Epithelial cell of proximal tubule (primary cell): ENCODE results near the gene LCN1. TPM values are rescaled to one million over a fixed set of nuclear protein-coding genes. Genes with fewer than 3 reads are reported as not detected.

Experiments
- DNase-seq: peaks from one replicate; pipeline ENCODE4 v3.0.0-alpha.2; 2011; ENCODE audit warnings: low read depth
- H3K4me3 ChIP-seq: 2 replicates; pipeline ENCODE4 v1.5.1; 2011; ENCODE audit warnings: low read depth, mild to moderate bottlenecking, low read length
- CTCF ChIP-seq: conservative IDR thresholded peaks from 2 replicates; pipeline ENCODE4 v1.5.1; 2012; ENCODE audit warnings: low read depth, mild to moderate bottlenecking, low read length
- total RNA-seq: library from RNA; depleted of rRNA; stranded (reverse); fragments of >200 nt; gene quantifications from 2 replicates; pipeline ENCODE4 v1.2.3, GENCODE V29; 2015

The LCN1 gene
- total RNA-seq, 1 donor from 2014 or later = not detected

- no peak overlapping the region for H3K4me3 ChIP-seq
- no peak for TF ChIP-seq CTCF
Measured at GRCh38 chr9:135519179-135519971, 1.9 kb upstream of the LCN1 start.

GRCh38 chr9:135521608-135522095, 412 bp downstream of the LCN1 start:
- no peak overlapping the region for H3K4me3 ChIP-seq
- TF ChIP-seq CTCF = no peak
- no peak for DNase-seq

More at GRCh38 chr9:135519179-135519971, 1.9 kb upstream of the LCN1 start:
- no peak for DNase-seq

- no peak for TF ChIP-seq CTCF
- no peak overlapping the region for H3K4me3 ChIP-seq
- DNase-seq = no peak
Measured at GRCh38 chr9:135522137-135522877, 1.1 kb downstream of the LCN1 start.

- no peak for DNase-seq
- TF ChIP-seq CTCF = no peak
- H3K4me3 ChIP-seq = no peak overlapping the region
Measured at GRCh38 chr9:135522931-135523330, 1.7 kb downstream of the LCN1 start.

GRCh38 chr9:135523521-135524129, 2.4 kb downstream of the LCN1 start:
- no peak for TF ChIP-seq CTCF
- H3K4me3 ChIP-seq = no peak overlapping the region
- DNase-seq = no peak

GRCh38 chr9:135524130-135524861, 3.1 kb downstream of the LCN1 start:
- DNase-seq = no peak
- no peak for TF ChIP-seq CTCF
- no peak overlapping the region for H3K4me3 ChIP-seq
